ENCODE results near the gene BBX.

DNA sequence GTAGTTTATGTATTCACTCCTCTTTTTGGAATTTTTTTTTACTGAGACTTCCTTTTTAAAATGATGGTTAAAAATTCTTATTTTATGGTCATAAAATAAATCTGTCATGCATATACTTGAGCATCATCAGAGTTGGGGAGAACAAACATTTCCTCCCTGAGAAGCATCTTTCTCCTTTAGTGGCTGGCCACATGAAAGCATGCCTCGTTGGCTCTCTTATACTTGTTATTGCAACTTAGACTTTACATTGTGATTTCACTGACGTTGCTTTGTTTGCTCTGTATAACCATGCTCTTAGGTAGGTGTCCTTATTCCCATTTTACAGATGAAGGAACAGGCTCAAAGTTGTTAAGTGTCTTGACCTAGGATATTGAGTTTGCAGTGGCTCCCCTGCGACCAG, 18.1 kb downstream of the BBX start:
- TF ChIP-seq EZH2 (IDR thresholded peaks at IDR 0.05; ENCODE audit: insufficient read depth, poor library complexity, severe bottlenecking) (no peak), EZH2phosphoT487 (IDR thresholded peaks at IDR 0.05; ENCODE audit: insufficient read depth, low read depth) (no peak)

Measured in GM23248 (cell line).